DOHH2 (cell line): Measurements from ENCODE around the gene FHOD3.
A peak's percentile ranks its signal among the peaks of the same experiment; 100 is the strongest.

ENCODE experiments used
- H3F3A ChIP-seq: fragments of 200-600 bp; sonication (generic), shearing (Covaris generic); 2 replicates; pipeline ENCODE4 v1.6.0; 2016; ENCODE audit warnings: antibody characterized with exemption, mild to moderate bottlenecking; ENCODE audit not compliant: control insufficient read depth, insufficient read depth
- H3K27ac ChIP-seq: fragments of 200-600 bp; sonication (generic); 2 replicates; pipeline ENCODE4 v1.5.1; 2014; ENCODE audit warnings: low read depth, mild to moderate bottlenecking, low read length, moderate library complexity
- H3K27me3 ChIP-seq: fragments of 200-600 bp; sonication (generic); 2 replicates; pipeline ENCODE4 v1.6.1; 2014; ENCODE audit warnings: mild to moderate bottlenecking, low read length, mixed read lengths; ENCODE audit not compliant: control insufficient read depth
- H3K36me3 ChIP-seq: fragments of 200-600 bp; sonication (generic); 2 replicates; pipeline ENCODE4 v1.6.1; 2014; ENCODE audit warnings: mild to moderate bottlenecking, low read length, moderate library complexity, mixed read lengths; ENCODE audit not compliant: control insufficient read depth
- H3K4me1 ChIP-seq: fragments of 200-600 bp; sonication (generic); 2 replicates; pipeline ENCODE4 v1.6.1; 2014; ENCODE audit warnings: mild to moderate bottlenecking, low read length, mixed read lengths; ENCODE audit not compliant: control insufficient read depth
- H3K4me2 ChIP-seq: fragments of 200-600 bp; sonication (generic); 2 replicates; pipeline ENCODE4 v1.6.0; 2014; ENCODE audit warnings: mild to moderate bottlenecking, low read length, moderate library complexity
- H3K4me3 ChIP-seq: fragments of 200-600 bp; sonication (generic); 2 replicates; pipeline ENCODE4 v1.5.1; 2014; ENCODE audit warnings: mild to moderate bottlenecking, low read length, mixed read lengths
- H3K79me2 ChIP-seq: fragments of 200-600 bp; sonication (generic); 2 replicates; pipeline ENCODE4 v1.6.1; 2014; ENCODE audit warnings: mild to moderate bottlenecking, low read length, mixed read lengths; ENCODE audit not compliant: control insufficient read depth
- H3K9me2 ChIP-seq: fragments of 200-600 bp; sonication (generic); replicated peaks from 2 replicates; pipeline ENCODE4 v1.6.1; 2014; ENCODE audit warnings: mild to moderate bottlenecking, low read length, mixed read lengths; ENCODE audit not compliant: control insufficient read depth
- H3K9me3 ChIP-seq: fragments of 200-600 bp; sonication (generic); 2 replicates; pipeline ENCODE4 v1.6.1; 2014; ENCODE audit warnings: antibody characterized with exemption, low read length, mixed read lengths; ENCODE audit not compliant: control insufficient read depth, insufficient read depth
- H4K20me1 ChIP-seq: fragments of 200-600 bp; sonication (generic); 2 replicates; pipeline ENCODE4 v1.6.0; 2014; ENCODE audit warnings: low read depth, mild to moderate bottlenecking, antibody characterized with exemption, low read length, moderate library complexity; ENCODE audit not compliant: control insufficient read depth, insufficient read depth
- CTCF ChIP-seq: fragments of 200-600 bp; sonication (generic); IDR thresholded peaks from one replicate; pipeline ENCODE4 v1.5.1; 2014; ENCODE audit warnings: antibody characterized with exemption, mild to moderate bottlenecking, low read depth, low read length; ENCODE audit not compliant: poor library complexity, severe bottlenecking
- EZH2phosphoT487 ChIP-seq: fragments of 200-600 bp; sonication (generic); IDR thresholded peaks from 2 replicates; pipeline ENCODE4 v1.6.1; 2017; ENCODE audit warnings: borderline replicate concordance, mild to moderate bottlenecking, antibody characterized with exemption, low read length, moderate library complexity, mixed read lengths

The FHOD3 gene

GRCh38 chr18:36668349-36668748 lies 370.8 kb downstream of the FHOD3 start:
- no peak overlapping the region for H3K4me3 ChIP-seq
- peaks cover 6% of the 10 kb centered on the region; the same call in 1 of the 2 replicates for H3K36me3 ChIP-seq
- H3K27ac ChIP-seq = no peak overlapping the region
- peaks cover 6% of the 10 kb centered on the region; the same call in 1 of the 2 replicates for H3K9me3 ChIP-seq
- H3K4me1 ChIP-seq = peaks cover 39% of the 10 kb centered on the region
- peaks cover 15% of the 10 kb centered on the region for H3F3A ChIP-seq
- H3K79me2 ChIP-seq = no peaks in the 10 kb centered on the region
- no peak overlapping the region for H3K4me2 ChIP-seq
- H4K20me1 ChIP-seq = no peaks in the 10 kb centered on the region
- no peaks in the 10 kb centered on the region for H3K9me2 ChIP-seq
- TF ChIP-seq EZH2phosphoT487 (no peak), CTCF (no peak)
- H3K27me3 ChIP-seq = no peaks in the 10 kb centered on the region

GRCh38 chr18:36672437-36673344 lies 375.2 kb downstream of the FHOD3 start:
- Histone ChIP-seq H3K9me2 (no peaks in the 10 kb centered on the region), H3K9me3 (peaks cover 10% of the 10 kb centered on the region; the same call in 1 of the 2 replicates), H3K27ac (peak overlapping the region; percentile 92), H3K79me2 (no peaks in the 10 kb centered on the region), H4K20me1 (no peaks in the 10 kb centered on the region), H3K36me3 (peaks cover 6% of the 10 kb centered on the region; the same call in 1 of the 2 replicates), H3K4me3 (peak overlapping the region; percentile 65), H3K4me2 (peak overlapping the region; percentile 77), H3K4me1 (peaks cover 57% of the 10 kb centered on the region), H3K27me3 (no peaks in the 10 kb centered on the region), H3F3A (peaks cover 18% of the 10 kb centered on the region)
- no peak for TF ChIP-seq CTCF

DNA sequence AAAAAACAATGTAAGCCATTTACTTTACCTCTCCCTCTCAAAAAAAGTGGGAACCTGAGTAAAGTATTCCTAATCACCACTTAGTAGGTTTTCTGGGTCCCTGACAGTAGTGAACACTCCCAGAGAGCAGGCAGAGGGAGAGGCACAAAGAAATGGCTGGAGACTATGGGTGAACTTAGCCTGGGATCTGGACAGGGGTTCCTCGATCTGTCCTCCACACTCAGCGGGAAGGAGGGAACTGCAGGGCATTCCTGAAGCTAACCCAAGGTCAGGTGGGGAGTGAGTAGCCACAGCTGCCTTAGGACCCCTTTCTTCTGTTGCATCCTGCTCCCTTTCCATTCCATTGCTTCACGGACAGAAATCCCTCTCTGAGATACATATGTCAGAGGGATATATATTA lies 375.9 kb downstream of the FHOD3 start:
- H3K27me3 ChIP-seq = no peaks in the 10 kb centered on the region
- H3K36me3 ChIP-seq = peaks cover 6% of the 10 kb centered on the region; the same call in 1 of the 2 replicates
- no peak for TF ChIP-seq EZH2phosphoT487
- TF ChIP-seq CTCF = no peak
- H3F3A ChIP-seq = peaks cover 16% of the 10 kb centered on the region
- peaks cover 57% of the 10 kb centered on the region for H3K4me1 ChIP-seq
- no peaks in the 10 kb centered on the region for H3K9me2 ChIP-seq
- H3K27ac ChIP-seq = peak overlapping the region; percentile 92
- H3K4me2 ChIP-seq = peak overlapping the region; percentile 77
- peak overlapping the region; percentile 65 for H3K4me3 ChIP-seq
- no peaks in the 10 kb centered on the region for H3K79me2 ChIP-seq
- H3K9me3 ChIP-seq = peaks cover 10% of the 10 kb centered on the region; the same call in 1 of the 2 replicates
- no peaks in the 10 kb centered on the region for H4K20me1 ChIP-seq
